Panc1 (cell line): Measurements from ENCODE around the gene DST.

Experiments
- CTCF ChIP-seq: fragments of 450-650 bp; IDR thresholded peaks from 2 replicates; pipeline ENCODE4 v1.5.1; 2017; ENCODE audit warnings: mild to moderate bottlenecking
- POLR2AphosphoS5 ChIP-seq: IDR thresholded peaks from 2 replicates; pipeline ENCODE4 v1.6.1; 2012; ENCODE audit warnings: mild to moderate bottlenecking, low read depth, low read length, moderate library complexity
- REST ChIP-seq, 2 experiments: IDR thresholded peaks; 2 replicates each; pipeline ENCODE4 v1.6.1; 2011 to 2012; ENCODE audit warnings: low read depth in 2 of 2, control low read depth in 1 of 2, low read length in 1 of 2, mild to moderate bottlenecking in 1 of 2, moderate library complexity in 1 of 2; ENCODE audit not compliant: insufficient read depth in 1 of 2
- TCF7L2 ChIP-seq: IDR thresholded peaks from 2 replicates; pipeline ENCODE4 v1.6.1; 2011; ENCODE audit warnings: mild to moderate bottlenecking, low read depth, low read length, inconsistent platforms

- TF ChIP-seq TCF7L2, result no peak
- TF ChIP-seq CTCF, result no peak
- no peak for TF ChIP-seq POLR2AphosphoS5
- no peak for TF ChIP-seq REST (IDR thresholded peaks at IDR 0.05; ENCODE audit: insufficient read depth in 1 of 2, low read depth in 2 of 2, low read length in 1 of 2)
These were observed 207.4 kb downstream of the DST start for GRCh38 chr6:56435326-56435725.
